Naive thymus-derived CD8-positive, alpha-beta T cell (primary cell): Measurements from ENCODE around the gene MSL3B.
"Not testable (repeated sequence)": the region's sequence is repeated elsewhere in the genome, so short reads cannot be mapped to it uniquely, and the experiment has no call there.

Experiments
- ATAC-seq, 2 donors: fragments of 150-1000 bp; cut with Tn5 transposase in 1 of 2; sonication (Bioruptor Pico), chemical (Tn5 transposase) in 1 of 2; 1 replicate in 1 of 2; 2 replicates in 1 of 2; pipeline ENCODE4 v1.10.0; 2021; ENCODE audit warnings: mild to moderate bottlenecking in 2 of 2, moderate library complexity in 2 of 2
- POLR2A ChIA-PET: fragments of 350-600 bp; sonication (Branson Sonifier 250); formaldehyde crosslinking; loops from one replicate; lab custom pipeline; 2021; ENCODE audit warnings: antibody characterized with exemption; lab: Charles Lee
- DNase-seq, 10 donors: peaks; one replicate each; pipeline versions ENCODE4 v3.0.0 to v3.0.0-alpha.2; 2020 to 2022
- H3K27ac Mint-ChIP-seq, 10 donors: one replicate each; pipeline ENCODE4 v1.8.0; 2020 to 2022; ENCODE audit warnings: mild to moderate bottlenecking in 10 of 10, mixed read lengths in 10 of 10, moderate library complexity in 4 of 10, inconsistent platforms in 1 of 10
- H3K27me3 Mint-ChIP-seq, 5 donors: one replicate each; pipeline ENCODE4 v1.8.0; 2021 to 2022; ENCODE audit warnings: mixed read lengths in 5 of 5
- H3K36me3 Mint-ChIP-seq, 3 donors: one replicate each; pipeline ENCODE4 v1.8.0; 2020 to 2022; ENCODE audit warnings: mixed read lengths in 3 of 3, mild to moderate bottlenecking in 2 of 3, inconsistent platforms in 1 of 3
- H3K4me1 Mint-ChIP-seq, 4 donors: one replicate each; pipeline ENCODE4 v1.8.0; 2021 to 2022; ENCODE audit warnings: mixed read lengths in 4 of 4
- H3K4me3 Mint-ChIP-seq, 10 donors: one replicate each; pipeline ENCODE4 v1.8.0; 2020 to 2022; ENCODE audit warnings: mild to moderate bottlenecking in 10 of 10, mixed read lengths in 10 of 10, moderate library complexity in 6 of 10, inconsistent platforms in 1 of 10
- H3K9me3 Mint-ChIP-seq, 9 donors: one replicate each; pipeline ENCODE4 v1.8.0; 2020 to 2022; ENCODE audit warnings: mixed read lengths in 9 of 9, mild to moderate bottlenecking in 3 of 9, inconsistent platforms in 1 of 9, moderate library complexity in 1 of 9

MSL3B gene

GRCh38 chr2:233867993-233868532, at the start of gene MSL3B:
TSS of gene MSL3B (minus strand) at chr2:233868386.
- ATAC-seq (peak; percentile 86 to 98), DNase-seq (peak; percentile 29 to 73 (median 58))
- Mint-ChIP-seq H3K36me3 (peaks cover 4 to 30% (median 26%) of the 10 kb centered on the region in 3 donors), H3K4me3 (peak within 1 kb of the TSS; percentile 84 to 96 (median 92)), H3K4me1 (peaks cover 4 to 8% (median 6%) of the 10 kb centered on the region in 4 donors), H3K27me3 (peaks cover 8 to 33% (median 14%) of the 10 kb centered on the region in 5 donors), H3K27ac (peak within 1 kb of the TSS; percentile 56 to 95 (median 90)), H3K9me3 (peaks cover 10 to 49% (median 16%) of the 10 kb centered on the region in 9 donors)
- POLR2A ChIA-PET: interaction anchor here (0.7 kb wide), 1 partner anchor 272 kb away, joined by 4 read pairs; no protein-coding TSS in a partner anchor

GRCh38 chr2:233917116-233917515, 48.9 kb upstream of the MSL3B start, which contains the start of gene TRPM8:
TSS of gene TRPM8 (plus strand) at chr2:233917373. CDS start at chr2:233926538, 9,165 bp downstream.
- Mint-ChIP-seq H3K4me3 (no peak within 1 kb of the TSS), H3K36me3 (no peaks in the 10 kb centered on the region), H3K4me1 (peaks cover 0 to 5% (median 0%) of the 10 kb centered on the region in 4 donors), H3K27ac (no peak within 1 kb of the TSS), H3K9me3 (peaks cover 0 to 13% (median 0%) of the 10 kb centered on the region in 9 donors), H3K27me3 (peaks cover 22 to 50% (median 27%) of the 10 kb centered on the region in 5 donors)
- DNase-seq: no peak
- POLR2A ChIA-PET: no interaction called here
- ATAC-seq: no peak

GRCh38 chr2:233915128-233915527, 46.9 kb upstream of the MSL3B start:
- no peak for DNase-seq
- Mint-ChIP-seq H3K27me3 (peaks cover 22 to 50% (median 27%) of the 10 kb centered on the region in 5 donors), H3K36me3 (no peaks in the 10 kb centered on the region), H3K27ac (no peak overlapping the region), H3K9me3 (peaks cover 0 to 13% (median 0%) of the 10 kb centered on the region in 9 donors), H3K4me1 (peaks cover 0 to 1% (median 0%) of the 10 kb centered on the region in 4 donors), H3K4me3 (no peak overlapping the region)
- no peak for ATAC-seq
- POLR2A ChIA-PET: no interaction called here

- Mint-ChIP-seq H3K27ac (no peak overlapping the region), H3K4me3 (no peak overlapping the region), H3K4me1 (no peaks in the 10 kb centered on the region), H3K27me3 (peaks cover 23 to 45% (median 25%) of the 10 kb centered on the region in 5 donors), H3K36me3 (no peaks in the 10 kb centered on the region), H3K9me3 (peaks cover 0 to 16% (median 0%) of the 10 kb centered on the region in 9 donors)
- no peak for ATAC-seq
- no peak for DNase-seq
- POLR2A ChIA-PET: interaction anchor here (0.6 kb wide), 1 partner anchor 49 kb away, joined by 3 read pairs; no protein-coding TSS in a partner anchor
These were observed 44.7 kb upstream of the MSL3B start for GRCh38 chr2:233912691-233913423.

GRCh38 chr2:233907627-233908026, 39.4 kb upstream of the MSL3B start:
- Mint-ChIP-seq H3K27me3 (peaks cover 18 to 46% (median 34%) of the 10 kb centered on the region in 5 donors), H3K4me3 (no peak overlapping the region)
- no peak for DNase-seq

GRCh38 chr2:233905945-233906344, 37.8 kb upstream of the MSL3B start:
- Mint-ChIP-seq H3K36me3 (peaks cover 0 to 13% (median 0%) of the 10 kb centered on the region in 3 donors), H3K9me3 (peaks cover 0 to 20% (median 2%) of the 10 kb centered on the region in 9 donors), H3K4me3 (no peak overlapping the region), H3K4me1 (no peaks in the 10 kb centered on the region), H3K27me3 (peaks cover 17 to 41% (median 33%) of the 10 kb centered on the region in 5 donors), H3K27ac (no peak overlapping the region)
- ATAC-seq: no peak
- no peak for DNase-seq
- POLR2A ChIA-PET: no interaction called here

More at GRCh38 chr2:233907627-233908026, 39.4 kb upstream of the MSL3B start:
- peaks cover 0 to 22% (median 2%) of the 10 kb centered on the region in 9 donors for H3K9me3 Mint-ChIP-seq
- H3K36me3 Mint-ChIP-seq: peaks cover 0 to 9% (median 0%) of the 10 kb centered on the region in 3 donors
- H3K4me1 Mint-ChIP-seq: no peaks in the 10 kb centered on the region
- POLR2A ChIA-PET: no interaction called here
- H3K27ac Mint-ChIP-seq: no peak overlapping the region
- no peak for ATAC-seq

GRCh38 chr2:233901884-233902283, 33.7 kb upstream of the MSL3B start:
- Mint-ChIP-seq H3K27ac (no peak overlapping the region), H3K4me1 (peaks cover 10 to 14% (median 13%) of the 10 kb centered on the region in 4 donors), H3K4me3 (no peak overlapping the region), H3K36me3 (peaks cover 0 to 14% (median 0%) of the 10 kb centered on the region in 3 donors), H3K27me3 (peaks cover 12 to 28% (median 24%) of the 10 kb centered on the region in 5 donors), H3K9me3 (peaks cover 0 to 9% (median 2%) of the 10 kb centered on the region in 9 donors)
- no peak for ATAC-seq
- POLR2A ChIA-PET: no interaction called here
- DNase-seq: no peak

- no peak for ATAC-seq
- peaks cover 0 to 8% (median under 1%) of the 10 kb centered on the region in 9 donors for H3K9me3 Mint-ChIP-seq
- H3K4me1 Mint-ChIP-seq: peaks cover 10 to 14% (median 13%) of the 10 kb centered on the region in 4 donors
- peaks cover 11 to 26% (median 23%) of the 10 kb centered on the region in 5 donors for H3K27me3 Mint-ChIP-seq
- peaks cover 0 to 13% (median 0%) of the 10 kb centered on the region in 3 donors for H3K36me3 Mint-ChIP-seq
- DNase-seq: no peak
- no peak overlapping the region for H3K4me3 Mint-ChIP-seq
- POLR2A ChIA-PET: no interaction called here
- no peak overlapping the region for H3K27ac Mint-ChIP-seq
These were observed 33.2 kb upstream of the MSL3B start for GRCh38 chr2:233901367-233901766.

GRCh38 chr2:233896253-233896652, 28.1 kb upstream of the MSL3B start:
- ATAC-seq, POLR2A ChIA-PET, H3K27ac Mint-ChIP-seq, H3K9me3 Mint-ChIP-seq, DNase-seq, H3K4me3 Mint-ChIP-seq, H3K36me3 Mint-ChIP-seq: not testable (repeated sequence)
- Mint-ChIP-seq H3K27me3 (peaks cover 7 to 27% (median 17%) of the 10 kb centered on the region in 5 donors), H3K4me1 (peaks cover 10 to 14% (median 13%) of the 10 kb centered on the region in 4 donors)

GRCh38 chr2:233892793-233893192, 24.6 kb upstream of the MSL3B start:
- peaks cover 17 to 45% (median 31%) of the 10 kb centered on the region in 5 donors for H3K27me3 Mint-ChIP-seq
- POLR2A ChIA-PET: no interaction called here
- H3K9me3 Mint-ChIP-seq: no peaks in the 10 kb centered on the region
- no peaks in the 10 kb centered on the region for H3K36me3 Mint-ChIP-seq
- DNase-seq (no peak), ATAC-seq (no peak)
- H3K4me3 Mint-ChIP-seq: no peak overlapping the region
- H3K27ac Mint-ChIP-seq: no peak overlapping the region
- no peaks in the 10 kb centered on the region for H3K4me1 Mint-ChIP-seq

GRCh38 chr2:233882353-233882752, 14.2 kb upstream of the MSL3B start:
- POLR2A ChIA-PET: no interaction called here
- ATAC-seq (no peak), DNase-seq (no peak)
- Mint-ChIP-seq H3K27me3 (peaks cover 10 to 61% (median 21%) of the 10 kb centered on the region in 5 donors), H3K27ac (no peak overlapping the region), H3K9me3 (peaks cover 15 to 49% (median 28%) of the 10 kb centered on the region in 9 donors), H3K4me1 (no peaks in the 10 kb centered on the region), H3K36me3 (peaks cover 3 to 33% (median 12%) of the 10 kb centered on the region in 3 donors), H3K4me3 (no peak overlapping the region)

GRCh38 chr2:233872125-233872524, 3.9 kb upstream of the MSL3B start:
- H3K36me3 Mint-ChIP-seq: peaks cover 3 to 28% (median 12%) of the 10 kb centered on the region in 3 donors

More at GRCh38 chr2:233872125-233872524, 3.9 kb upstream of the MSL3B start:
- H3K4me3 Mint-ChIP-seq, ATAC-seq, H3K27ac Mint-ChIP-seq, DNase-seq, POLR2A ChIA-PET, H3K4me1 Mint-ChIP-seq: not testable (repeated sequence)
- Mint-ChIP-seq H3K27me3 (peaks cover 24 to 55% (median 29%) of the 10 kb centered on the region in 5 donors), H3K9me3 (peaks cover 8 to 27% (median 12%) of the 10 kb centered on the region in 9 donors)
